GM19452 (cell line): ENCODE results near the gene RHBDD2.

ENCODE experiments used
- ATAC-seq: cut with Tn5 transposase; IDR thresholded peaks from one replicate; pipeline ENCODE4 v1.9.1; 2021; ENCODE audit not compliant: unreplicated experiment

Gene RHBDD2

GRCh38 chr7:75916259-75916658 lies 37.4 kb downstream of the RHBDD2 start:
- ATAC-seq: no peak

- ATAC-seq: no peak
Measured at GRCh38 chr7:75916685-75917634, 38.1 kb downstream of the RHBDD2 start.

GRCh38 chr7:75920431-75921161 lies 41.8 kb downstream of the RHBDD2 start:
- no peak for ATAC-seq

GRCh38 chr7:75921479-75921878 lies 42.6 kb downstream of the RHBDD2 start:
- ATAC-seq: no peak

GRCh38 chr7:75922966-75923603 lies 44.3 kb downstream of the RHBDD2 start:
- no peak for ATAC-seq

GRCh38 chr7:75924256-75924655 lies 45.4 kb downstream of the RHBDD2 start:
- no peak for ATAC-seq

GRCh38 chr7:75924889-75925288 lies 46.1 kb downstream of the RHBDD2 start:
- ATAC-seq: no peak

- no peak for ATAC-seq
Measured at GRCh38 chr7:75925717-75926435, 47.0 kb downstream of the RHBDD2 start.

- ATAC-seq: no peak
Measured at GRCh38 chr7:75928568-75928914, 49.7 kb downstream of the RHBDD2 start.

- ATAC-seq: no peak
Measured at GRCh38 chr7:75931680-75932079, 52.8 kb downstream of the RHBDD2 start.

GRCh38 chr7:75937958-75938786 lies 59.3 kb downstream of the RHBDD2 start:
- no peak for ATAC-seq
